Cardiac fibroblast (primary cell): ENCODE measurements around the gene CARD19.

Experiments used
- DNase-seq, 2 donors: peaks; one replicate each; pipeline versions ENCODE4 v3.0.0 to v3.0.0-alpha.2; 2010; ENCODE audit warnings: low read depth in 2 of 2
- H3K4me3 ChIP-seq, 2 donors: replicated peaks in 1 of 2; 1 replicate in 1 of 2; 2 replicates in 1 of 2; pipeline ENCODE4 v1.5.1; 2011; ENCODE audit warnings: low read depth in 2 of 2, low read length in 2 of 2, mild to moderate bottlenecking in 2 of 2, moderate library complexity in 1 of 2
- TF ChIP-seq, protein P1 (sequence below): IDR thresholded peaks from one replicate; pipeline ENCODE4 v1.5.1; 2011; ENCODE audit warnings: low read depth, mild to moderate bottlenecking, low read length, inconsistent platforms

CARD19 gene

DNA sequence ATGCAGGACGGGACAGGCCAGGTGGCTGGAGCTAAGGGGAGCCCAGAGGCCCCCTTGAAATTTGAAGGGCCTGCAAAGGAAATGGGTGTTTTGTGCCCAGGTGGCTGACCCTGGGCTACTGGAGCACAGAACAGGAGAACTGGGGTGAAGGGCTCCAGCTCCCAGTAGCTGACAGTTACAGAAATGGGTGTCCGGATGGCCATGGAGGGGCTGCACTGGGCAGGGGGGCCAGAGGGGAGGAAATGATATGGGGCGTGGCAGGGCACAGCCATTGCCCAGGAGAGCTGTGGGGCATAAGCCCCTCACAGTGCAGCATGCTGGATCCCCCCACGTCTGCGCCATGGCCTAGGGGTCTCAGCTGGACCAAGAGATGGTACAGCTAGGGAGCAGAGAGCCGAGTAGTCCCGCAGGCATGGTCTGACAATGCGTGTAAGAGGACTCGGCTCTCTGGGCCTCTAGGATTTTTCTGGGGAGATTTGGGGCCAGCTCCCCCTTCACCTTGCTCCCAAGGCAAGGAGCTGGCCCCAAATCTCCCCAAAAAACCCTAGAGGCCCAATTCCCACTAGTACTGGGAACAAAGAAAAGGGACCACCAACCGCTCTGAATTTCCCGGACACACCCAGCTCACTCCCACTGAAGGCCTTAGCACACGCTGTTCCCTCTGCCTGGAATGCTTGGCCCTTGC lies 7.9 kb upstream of the CARD19 start:
- no peak for DNase-seq
- H3K4me3 ChIP-seq, result no peak overlapping the region
- TF ChIP-seq, protein P1, sequence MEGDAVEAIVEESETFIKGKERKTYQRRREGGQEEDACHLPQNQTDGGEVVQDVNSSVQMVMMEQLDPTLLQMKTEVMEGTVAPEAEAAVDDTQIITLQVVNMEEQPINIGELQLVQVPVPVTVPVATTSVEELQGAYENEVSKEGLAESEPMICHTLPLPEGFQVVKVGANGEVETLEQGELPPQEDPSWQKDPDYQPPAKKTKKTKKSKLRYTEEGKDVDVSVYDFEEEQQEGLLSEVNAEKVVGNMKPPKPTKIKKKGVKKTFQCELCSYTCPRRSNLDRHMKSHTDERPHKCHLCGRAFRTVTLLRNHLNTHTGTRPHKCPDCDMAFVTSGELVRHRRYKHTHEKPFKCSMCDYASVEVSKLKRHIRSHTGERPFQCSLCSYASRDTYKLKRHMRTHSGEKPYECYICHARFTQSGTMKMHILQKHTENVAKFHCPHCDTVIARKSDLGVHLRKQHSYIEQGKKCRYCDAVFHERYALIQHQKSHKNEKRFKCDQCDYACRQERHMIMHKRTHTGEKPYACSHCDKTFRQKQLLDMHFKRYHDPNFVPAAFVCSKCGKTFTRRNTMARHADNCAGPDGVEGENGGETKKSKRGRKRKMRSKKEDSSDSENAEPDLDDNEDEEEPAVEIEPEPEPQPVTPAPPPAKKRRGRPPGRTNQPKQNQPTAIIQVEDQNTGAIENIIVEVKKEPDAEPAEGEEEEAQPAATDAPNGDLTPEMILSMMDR, result no peak

DNA sequence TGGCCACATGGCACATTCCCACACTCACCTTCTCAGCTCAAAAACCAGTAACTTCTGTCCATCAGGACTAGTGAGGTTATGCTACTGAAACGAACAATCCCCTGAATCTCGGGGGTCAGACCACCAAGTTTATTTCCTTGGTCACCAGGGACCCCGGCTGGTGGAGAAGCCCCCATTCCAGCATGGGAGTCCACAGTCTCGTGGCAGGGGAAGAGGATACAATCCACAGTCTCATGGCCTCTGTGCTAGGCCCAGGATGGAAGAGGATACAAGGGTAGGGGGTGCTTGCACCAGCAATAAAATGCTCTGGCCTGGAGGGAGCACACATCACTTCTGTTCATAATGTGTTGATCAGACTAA lies 7.4 kb upstream of the CARD19 start:
- H3K4me3 ChIP-seq, result no peak overlapping the region
- TF ChIP-seq, protein P1, result no peak
- no peak for DNase-seq

DNA sequence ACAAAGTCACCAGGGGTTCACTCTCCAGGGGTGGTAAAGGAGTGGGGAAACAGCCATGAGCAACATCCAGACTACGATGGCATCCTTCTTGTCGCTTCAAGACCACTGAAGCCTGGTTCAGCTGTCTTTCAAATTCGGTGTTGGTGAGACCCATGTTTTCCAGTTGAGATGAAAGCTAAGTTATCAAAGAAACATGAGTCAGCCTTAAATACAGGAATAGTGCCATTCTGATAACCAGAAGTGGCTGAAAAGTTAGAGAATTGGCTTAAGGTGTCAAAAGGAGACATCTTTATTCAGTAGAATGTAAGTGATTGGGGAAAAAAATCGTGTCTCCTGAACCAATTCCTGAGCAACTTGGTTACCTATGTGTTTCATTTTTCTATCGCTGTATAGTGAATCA lies 7.0 kb upstream of the CARD19 start:
- DNase-seq, result no peak
- TF ChIP-seq, protein P1, result no peak
- no peak overlapping the region for H3K4me3 ChIP-seq

DNA sequence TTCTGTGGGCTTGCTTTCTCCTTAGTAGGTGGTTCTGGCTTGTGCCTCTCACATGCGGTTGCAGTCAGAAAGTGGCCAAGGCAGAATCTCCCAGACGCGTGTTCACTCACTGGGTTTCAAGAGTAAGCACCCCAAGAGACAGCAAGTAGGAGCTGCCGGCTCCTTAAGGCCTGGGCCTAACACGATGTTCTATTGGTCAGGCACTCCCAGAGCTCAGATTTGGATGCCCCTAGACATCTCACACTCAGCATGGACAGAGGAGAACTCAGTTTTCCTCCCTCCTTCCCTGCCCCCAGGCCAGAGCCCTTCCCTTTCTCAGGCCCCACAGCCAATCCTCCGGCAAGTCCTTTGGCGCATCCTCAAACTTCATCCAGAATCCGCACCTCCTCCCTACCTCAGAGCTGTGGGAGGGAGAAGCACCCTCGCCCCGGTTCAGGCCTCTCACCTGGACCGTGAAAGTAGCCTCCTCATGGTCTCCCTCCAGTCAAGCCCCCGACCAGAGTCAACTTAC lies 6.5 kb upstream of the CARD19 start:
- H3K4me3 ChIP-seq, result no peak overlapping the region
- no peak for DNase-seq
- TF ChIP-seq, protein P1, result no peak

DNA sequence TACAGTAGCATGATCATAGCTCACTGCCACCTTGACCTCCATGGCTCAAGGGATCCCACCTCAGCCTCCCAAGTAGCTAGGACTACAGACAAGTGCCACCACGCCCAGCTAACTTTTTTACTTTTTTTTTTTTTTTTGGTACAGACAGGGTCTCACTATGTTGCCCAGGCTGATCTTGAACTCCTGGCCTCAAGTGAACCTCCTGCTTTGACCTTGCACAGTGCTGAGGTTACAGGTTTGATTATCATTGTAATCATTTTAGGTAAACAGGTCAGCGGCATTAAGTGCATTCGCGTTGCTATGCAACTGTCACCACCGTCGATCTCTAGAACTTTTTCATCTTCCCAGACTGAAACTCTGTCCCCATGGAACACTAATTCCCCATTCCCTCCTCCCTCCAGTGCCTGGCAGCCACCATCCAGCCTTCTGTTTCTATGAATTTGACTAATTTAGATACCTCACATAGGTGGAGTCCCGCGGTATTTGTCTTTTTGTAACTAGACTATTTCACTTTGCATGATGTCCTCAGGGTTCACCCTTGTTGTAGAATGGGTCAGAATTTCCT lies 5.8 kb upstream of the CARD19 start:
- H3K4me3 ChIP-seq, result no peak overlapping the region
- no peak for DNase-seq
- TF ChIP-seq, protein P1, result no peak

DNA sequence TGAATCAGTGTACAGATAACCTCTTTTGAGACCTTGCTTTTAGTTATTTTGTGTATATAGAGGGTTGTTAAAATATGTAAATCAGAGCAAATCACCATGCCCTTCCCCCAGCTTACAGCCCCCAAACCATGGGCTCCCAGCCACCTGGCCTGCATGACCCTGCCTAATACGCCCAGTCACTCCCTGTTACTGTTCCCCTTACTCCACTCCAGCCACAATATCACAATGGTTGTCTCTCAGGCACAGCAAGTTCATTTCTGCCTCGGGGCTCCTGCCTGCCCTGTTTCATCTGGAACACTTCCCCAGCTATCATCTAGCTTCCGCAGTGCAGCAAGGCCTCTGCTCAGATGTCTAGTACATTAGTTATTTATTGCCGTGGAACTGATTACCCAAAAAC lies 5.0 kb upstream of the CARD19 start:
- DNase-seq, result no peak
- no peak overlapping the region for H3K4me3 ChIP-seq
- TF ChIP-seq, protein P1, result no peak
